Measurements from ENCODE around the gene MRTFB. TPM values are rescaled to one million over a fixed set of nuclear protein-coding genes. Genes with fewer than 3 reads are reported as not detected.
"Not testable (repeated sequence)": the region's sequence is repeated elsewhere in the genome, so short reads cannot be mapped to it uniquely, and the experiment has no call there.

The MRTFB gene
- total RNA-seq, 1 donor from 2014 or later, result 31.8 TPM

DNA sequence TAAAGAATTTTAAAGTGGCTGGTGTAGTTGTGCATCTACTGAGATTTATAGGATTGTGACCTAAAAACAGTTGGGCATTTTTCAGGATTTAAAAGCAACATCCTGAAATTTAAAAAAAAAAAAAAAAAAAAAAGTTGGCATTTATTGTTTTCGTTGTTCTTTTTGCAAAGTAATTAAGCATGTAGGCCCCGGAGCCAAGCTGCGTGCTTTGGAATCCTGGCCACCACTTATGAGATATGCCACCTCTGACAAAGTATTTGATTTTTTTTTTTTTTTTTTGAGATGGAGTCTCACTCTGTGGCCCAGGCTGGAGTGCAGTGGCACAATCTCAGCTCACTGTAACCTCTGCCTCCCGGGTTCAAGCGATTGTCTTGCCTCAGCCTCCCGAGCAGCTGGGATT, 112.8 kb downstream of the MRTFB start:
- DNase-seq (ENCODE audit: low spot score), result not testable (repeated sequence)

DNA sequence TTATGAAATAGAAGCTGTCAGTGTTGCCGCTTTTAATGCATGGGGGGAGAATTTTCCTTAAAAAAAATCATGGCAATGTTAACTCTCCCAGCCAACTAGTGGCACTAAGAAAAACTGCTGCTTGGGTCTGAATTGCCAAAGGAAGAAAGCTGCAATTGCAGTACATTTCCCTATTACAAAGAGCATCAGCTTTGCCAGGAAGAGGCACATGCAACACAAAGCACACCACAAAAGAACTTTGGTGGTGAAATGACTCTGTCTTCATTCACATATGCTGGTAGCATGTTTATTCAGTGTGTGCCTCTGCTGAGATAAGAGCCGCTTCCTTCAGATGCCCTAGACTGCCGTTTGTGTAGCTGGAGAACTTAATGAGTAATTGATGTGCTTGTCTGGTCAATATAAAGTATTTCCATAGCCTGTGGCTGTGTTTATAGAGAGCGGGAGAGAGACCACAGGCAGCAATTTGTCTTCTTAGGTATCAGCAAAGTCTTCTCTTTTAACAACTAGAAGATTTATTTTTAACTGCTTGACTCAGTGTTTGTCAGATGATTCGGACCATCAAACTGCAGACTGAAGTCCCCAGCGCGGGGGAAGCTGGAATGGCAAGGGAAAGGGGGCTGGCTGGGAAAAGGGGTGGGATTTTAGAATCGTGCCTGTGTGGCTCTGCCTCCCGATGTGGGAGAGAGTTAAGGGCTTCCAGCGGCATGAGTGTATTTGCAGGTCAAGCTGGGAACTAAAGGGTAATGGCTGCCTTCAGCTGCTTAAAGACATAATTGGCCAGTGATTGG, 115.1 kb downstream of the MRTFB start:
- DNase-seq (ENCODE audit: low spot score), result peak; percentile 89

DNA sequence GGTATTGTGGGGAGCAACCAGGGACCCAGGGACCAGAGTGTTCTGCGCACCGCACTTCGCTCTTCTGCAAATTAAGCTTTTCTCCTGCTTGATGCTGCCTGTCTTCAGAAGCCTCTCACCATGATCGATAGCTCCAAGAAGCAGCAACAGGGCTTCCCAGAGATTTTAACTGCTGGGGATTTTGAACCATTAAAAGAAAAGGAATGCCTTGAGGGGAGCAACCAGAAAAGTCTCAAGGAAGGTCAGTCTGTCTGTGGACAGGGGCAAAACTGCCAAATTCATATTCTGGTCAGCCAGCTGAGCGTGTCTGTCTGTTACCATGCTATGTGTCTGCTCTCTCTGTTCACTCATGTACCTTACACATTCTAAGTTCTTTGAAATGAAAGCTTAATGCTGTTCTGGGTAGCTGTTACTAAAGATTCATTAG, 115.7 kb downstream of the MRTFB start:
- peak; percentile 58 for DNase-seq (ENCODE audit: low spot score)

DNA sequence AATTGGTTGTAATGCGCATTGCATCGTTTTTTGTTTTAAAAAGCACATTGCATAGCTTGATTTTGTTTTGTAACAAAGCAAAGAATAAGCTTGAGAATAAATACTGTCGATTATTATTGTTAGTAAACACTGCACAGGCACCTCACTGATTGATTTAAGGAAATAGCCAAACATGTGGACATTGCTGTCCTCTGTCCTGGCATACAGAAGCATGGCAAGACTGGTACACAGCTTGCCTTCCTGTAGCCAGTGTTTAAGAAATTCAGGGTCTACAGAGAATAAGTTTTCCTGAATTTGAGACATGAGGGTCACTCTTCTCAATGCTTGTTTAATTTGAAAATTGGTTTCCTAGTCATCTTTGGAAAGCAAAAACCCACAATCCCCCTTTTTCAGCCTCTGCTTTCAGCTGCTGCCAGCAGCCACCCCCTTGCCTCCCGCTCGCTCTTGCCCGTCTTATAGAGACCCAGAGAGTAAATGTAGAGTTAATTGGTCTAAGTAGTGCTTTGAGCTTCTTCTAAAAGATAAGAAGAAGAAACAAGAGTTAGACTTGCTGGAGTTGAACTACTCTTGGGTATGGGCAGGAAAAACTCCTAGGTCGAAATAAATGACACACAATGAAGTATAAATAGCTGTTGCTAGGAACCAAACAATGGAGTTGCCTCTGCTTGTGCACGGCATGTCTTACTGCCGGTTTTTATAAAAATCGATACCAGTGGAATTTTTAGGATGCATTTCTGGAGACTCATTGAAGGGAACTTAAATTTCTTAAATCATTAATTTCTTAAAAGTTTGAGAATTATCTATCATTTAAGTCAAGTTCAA, 116.6 kb downstream of the MRTFB start:
- no peak for DNase-seq (ENCODE audit: low spot score)

DNA sequence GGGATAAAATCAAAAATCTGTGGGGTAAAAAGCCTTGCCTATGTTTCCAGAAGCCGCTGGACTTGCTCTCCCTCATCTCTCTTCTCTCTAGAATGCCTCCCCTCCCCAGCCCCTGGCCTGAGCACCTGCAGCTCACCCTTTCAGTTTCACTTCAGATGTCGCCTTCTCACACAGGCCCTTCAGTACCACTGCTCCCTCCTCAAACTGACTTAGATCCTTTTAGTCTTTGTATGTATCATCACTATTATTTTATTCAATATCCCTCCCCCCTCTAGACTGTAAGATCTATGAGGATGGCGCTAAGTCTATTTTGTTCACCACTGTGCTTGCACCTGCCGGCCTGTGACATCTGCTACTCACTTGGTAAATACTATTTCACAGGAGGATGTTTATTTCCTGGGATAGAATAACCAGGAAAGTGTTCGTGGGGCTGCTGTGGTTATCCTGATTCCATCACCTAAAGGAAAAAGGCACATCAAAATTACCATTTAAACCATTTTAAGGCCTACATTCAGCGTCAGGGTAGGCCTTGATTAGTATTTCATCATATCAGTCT, 122.3 kb downstream of the MRTFB start:
- DNase-seq (ENCODE audit: low spot score), result no peak

DNA sequence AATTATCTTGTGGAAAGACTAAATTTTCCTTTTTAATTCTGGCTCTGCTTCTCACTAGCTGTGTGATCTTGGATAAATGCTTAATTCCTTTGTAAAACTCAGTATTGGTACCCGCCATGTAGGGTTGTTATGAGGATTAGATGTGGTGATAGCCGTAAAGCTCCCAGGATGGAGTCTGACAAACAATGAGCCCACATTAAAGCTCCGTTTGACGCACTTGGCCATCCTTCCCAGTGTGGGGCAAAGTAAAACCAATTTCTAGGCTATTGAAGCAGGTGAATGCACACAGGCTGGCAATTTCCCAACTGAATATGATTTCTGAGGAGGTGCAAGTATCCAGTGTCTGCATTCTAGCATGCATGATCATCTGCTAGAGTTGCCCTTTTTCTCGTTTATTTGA, 123.6 kb downstream of the MRTFB start:
- no peak for DNase-seq (ENCODE audit: low spot score)

DNA sequence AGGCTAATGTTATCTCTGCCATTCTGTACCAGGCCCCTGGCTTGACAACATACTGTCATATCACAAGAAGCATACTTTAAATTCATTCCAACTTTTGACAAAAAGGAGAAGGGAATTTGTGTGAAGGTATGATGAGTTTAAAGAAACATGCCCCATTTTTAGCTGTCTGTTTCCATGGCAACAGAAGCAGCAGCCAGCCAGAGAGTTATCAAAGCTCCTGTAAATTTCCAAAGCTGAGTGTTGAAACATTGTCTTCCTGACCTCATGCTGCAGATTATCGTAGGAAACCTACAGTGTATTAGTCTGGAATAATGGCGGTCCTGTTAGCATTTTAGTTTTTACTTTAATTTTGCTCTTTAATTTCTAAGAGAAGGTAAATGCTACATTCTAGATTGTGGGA, 124.9 kb downstream of the MRTFB start:
- peak; percentile 33 for DNase-seq (ENCODE audit: low spot score)

DNA sequence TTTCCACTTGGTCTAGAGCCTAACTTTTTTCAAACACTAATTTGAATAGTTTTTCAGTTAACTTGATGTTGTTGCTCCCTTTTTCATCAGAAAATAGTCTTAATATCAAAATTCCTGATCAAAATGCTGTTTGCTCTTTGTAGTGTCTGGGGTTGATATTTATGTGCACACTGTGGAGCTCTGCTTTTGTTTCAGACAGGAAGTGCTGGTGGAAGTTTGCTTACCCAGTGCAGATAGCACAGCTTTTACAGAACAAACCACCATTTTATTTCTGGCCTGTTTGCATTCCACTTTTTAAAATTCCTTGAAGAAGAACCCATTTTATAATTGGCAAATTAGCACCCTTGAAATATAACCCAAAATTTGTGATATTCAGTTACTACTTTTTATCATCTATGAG, 125.4 kb downstream of the MRTFB start:
- no peak for DNase-seq (ENCODE audit: low spot score)

DNA sequence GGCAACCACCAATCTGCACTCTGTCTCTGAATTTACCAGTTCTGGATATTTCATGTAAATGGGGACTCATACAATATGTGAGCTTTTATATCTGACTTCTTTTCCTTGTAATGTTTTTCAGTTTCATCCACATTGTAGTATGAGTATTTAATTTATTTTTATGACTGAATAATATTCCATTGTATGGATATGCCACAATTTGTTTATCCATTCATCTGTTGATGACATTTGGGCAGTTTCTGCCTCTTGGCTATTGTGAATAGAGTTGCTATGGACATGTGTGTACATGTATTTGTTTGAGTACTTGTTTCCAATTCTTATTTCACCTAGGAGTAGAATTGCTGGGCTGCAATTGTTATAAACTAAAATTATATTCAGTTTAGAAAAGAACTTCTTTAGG, 126.9 kb downstream of the MRTFB start:
- DNase-seq (ENCODE audit: low spot score), result no peak

DNA sequence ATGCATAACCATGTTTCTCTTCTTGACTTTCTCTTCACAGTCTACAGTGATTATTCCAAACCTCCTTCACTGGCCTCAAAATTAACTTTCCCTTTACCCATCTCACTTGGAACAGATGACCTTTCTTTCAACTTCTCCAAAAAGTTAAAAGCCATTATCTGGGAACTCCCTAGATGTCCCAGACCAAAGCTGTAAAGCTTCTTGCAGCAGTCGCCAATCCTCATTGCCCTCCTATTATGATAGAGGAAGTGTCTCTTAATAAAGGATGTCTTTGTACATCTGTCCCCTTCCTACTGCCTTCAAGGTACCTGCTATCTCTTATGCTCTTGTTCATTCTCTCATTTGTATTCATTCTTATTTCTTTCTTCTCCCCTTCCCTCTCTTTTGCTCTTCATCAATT, 127.5 kb downstream of the MRTFB start:
- DNase-seq (ENCODE audit: low spot score), result no peak

DNA sequence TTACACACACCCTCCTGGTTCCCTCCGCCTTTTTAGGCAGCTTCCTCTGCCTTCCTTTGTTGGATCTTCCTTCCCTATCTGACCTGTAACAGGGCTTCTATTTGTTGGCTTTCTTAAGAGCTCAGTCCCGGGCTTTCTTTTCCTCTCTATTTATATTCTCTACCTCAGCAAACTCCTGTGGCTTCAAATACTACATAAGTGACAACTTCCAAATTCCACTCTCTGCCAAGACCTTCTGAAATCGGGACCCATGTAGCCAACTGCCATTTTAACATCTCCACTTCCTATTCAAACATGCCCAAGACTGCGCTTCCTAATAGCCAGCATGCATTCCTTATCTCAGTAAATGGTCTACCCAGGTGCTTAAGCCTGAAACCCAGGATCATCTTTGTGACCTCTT, 128.1 kb downstream of the MRTFB start:
- DNase-seq (ENCODE audit: low spot score), result no peak

DNA sequence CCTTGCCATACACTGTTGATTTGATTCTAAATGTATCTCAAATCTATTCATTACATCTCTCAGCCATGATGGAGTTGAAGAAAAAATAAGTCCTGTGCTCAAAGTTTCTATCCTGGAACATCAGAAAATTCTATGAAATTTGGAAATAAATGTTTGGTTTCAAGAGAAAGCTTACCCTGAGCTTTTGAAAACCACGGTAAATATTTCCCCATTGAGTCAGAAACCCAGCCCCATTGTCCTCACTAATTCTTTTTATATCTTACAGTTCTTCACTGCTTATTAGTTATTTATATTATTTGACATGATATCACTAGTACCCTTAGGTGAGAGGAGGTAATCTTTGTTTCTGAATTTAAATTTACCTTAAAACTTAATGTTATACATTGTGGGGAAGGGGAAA, 128.5 kb downstream of the MRTFB start:
- DNase-seq (ENCODE audit: low spot score), result no peak

DNA sequence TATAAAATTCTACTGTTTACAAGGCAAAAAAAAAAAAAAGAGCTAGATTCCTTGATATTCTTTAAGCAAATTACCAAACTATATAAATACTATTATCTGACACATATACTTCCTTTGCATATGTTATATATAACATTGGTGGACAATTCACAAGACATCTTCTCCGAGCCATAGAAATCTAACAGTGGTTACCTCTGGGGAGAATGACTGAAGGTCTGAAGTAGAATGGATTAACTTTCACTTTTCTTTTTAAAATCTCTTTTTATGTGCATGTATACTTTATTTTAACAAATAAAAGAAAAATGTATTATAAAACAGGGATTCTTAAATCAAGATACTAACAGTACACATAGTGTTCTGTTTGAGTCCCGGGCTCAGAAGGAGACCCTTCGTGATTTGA, 131.0 kb downstream of the MRTFB start:
- no peak for DNase-seq (ENCODE audit: low spot score)

DNA sequence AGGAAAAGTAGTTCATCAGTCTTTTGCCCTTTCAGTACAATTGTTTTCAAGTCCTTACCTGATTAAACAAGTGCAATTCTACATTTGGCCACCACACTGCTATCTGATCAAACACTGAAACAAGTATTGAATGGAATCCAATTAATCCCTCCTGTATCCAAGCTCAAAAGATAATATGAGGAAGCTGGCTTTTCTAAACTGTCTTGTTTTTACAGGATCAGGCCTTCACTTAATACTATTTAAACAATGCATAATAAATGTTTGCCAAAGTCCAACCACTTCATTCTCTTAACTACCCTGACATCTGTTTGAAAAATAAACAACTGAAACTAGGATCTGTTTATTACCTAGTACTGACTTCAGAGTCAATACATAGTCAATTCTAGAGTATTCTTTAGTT, 131.6 kb downstream of the MRTFB start:
- DNase-seq (ENCODE audit: low spot score), result no peak

DNA sequence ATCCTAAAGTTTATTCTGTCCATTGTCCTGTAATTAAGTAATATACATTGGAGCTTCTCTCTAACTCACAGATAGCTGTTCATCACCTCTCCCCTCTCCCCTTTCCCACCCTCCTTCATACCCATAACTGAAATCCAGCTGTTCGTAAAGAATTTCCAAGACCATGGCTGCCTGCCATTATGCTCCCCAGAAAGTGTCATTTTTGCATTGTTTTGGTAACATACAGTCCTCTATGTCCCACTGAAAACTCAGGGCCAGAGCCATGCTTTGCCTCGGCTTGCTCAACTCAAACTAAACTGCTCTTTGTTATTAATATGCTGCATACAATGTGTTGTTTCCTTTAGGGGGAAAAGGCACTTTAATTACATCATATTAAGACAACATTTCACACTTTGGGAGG, 132.0 kb downstream of the MRTFB start:
- peak; percentile 10 for DNase-seq (ENCODE audit: low spot score)

DNA sequence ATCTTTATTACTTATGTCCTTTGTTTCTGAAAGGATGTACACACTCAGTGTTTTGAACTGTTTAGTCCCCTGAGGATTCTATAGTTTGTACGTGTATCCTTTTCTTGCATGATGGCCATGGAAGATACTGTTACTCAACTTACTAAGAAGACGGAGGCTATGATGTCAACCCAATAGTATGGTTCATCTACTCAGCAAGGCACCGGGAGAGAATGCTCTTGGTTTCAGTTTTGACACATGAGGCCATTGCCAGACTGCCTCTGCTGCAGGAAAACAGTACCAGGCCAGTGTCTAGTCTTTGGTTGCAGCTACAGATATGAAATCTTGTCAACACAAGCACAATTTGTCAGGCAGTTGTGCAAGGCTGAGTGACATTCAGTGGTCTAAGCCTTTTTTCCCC, 134.5 kb downstream of the MRTFB start:
- no peak for DNase-seq (ENCODE audit: low spot score)

DNA sequence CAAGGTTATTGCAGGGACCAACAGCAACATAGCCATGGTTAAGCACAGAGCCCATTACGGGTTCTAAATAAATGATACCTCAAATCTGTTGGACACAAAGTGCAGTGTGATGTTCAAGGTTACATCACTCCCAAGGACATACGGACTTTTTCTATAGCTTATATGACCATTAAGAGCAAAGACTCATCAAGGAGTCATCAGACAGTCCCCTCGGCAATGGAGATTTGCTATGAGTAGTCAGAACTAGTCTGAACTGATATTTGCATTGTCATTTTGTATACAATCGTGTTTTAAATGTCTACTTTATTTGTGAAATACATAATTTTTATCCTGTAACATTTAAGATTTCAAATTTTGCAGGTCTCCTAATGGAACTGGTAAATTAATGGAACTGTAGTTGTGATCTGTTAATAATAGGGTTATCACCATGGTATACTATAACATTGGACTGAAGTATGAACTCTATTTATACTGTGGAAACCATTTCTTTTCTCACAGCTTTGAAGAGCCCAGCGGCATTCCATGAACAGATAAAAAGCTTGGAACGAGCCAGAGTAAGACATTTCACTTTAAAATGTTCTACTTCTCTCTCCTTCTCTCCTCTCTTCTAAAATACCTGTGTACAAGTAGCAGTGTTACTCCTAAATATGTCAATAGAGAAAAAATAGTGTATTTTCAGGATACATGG, 140.9 kb downstream of the MRTFB start:
- no peak for DNase-seq (ENCODE audit: low spot score)

DNA sequence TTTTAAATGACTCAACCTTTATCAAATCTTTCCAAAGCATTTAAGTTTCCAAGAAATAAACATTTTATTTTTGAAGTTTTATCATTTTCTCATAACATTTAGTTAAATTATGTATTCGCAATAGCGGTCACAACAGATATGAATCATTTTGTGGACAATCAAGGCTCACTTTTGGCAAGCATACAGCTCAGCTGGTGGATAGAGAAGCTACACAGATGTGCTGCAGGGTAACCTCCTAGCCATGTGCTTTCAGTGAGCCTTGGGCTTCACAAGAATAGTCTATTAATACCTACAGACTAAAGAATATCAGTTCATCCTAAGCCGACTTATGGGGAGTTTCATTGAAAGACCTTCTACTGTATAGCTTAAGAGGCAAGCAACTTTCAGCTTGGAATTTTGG, 144.8 kb downstream of the MRTFB start:
- no peak for DNase-seq (ENCODE audit: low spot score)

DNA sequence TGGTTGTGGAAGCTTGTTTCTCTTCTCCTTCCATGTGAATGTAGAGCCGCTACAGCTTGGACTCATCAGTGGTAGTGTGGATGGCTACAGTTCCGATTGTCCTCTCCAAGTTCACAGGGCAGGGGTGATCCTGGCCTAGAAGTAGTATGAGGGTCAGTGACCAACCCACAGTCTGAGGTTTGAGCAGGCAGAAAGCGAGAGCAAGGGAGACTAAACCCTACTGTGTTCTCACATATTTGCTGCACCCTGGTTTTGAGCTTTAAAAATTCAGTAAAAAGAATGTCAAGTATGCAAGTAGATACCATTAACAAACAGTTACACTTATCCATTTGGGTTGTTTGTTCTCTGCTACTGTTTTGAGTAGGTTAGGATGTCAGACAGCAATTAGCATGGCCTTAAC, 148.9 kb downstream of the MRTFB start:
- no peak for DNase-seq (ENCODE audit: low spot score)

DNA sequence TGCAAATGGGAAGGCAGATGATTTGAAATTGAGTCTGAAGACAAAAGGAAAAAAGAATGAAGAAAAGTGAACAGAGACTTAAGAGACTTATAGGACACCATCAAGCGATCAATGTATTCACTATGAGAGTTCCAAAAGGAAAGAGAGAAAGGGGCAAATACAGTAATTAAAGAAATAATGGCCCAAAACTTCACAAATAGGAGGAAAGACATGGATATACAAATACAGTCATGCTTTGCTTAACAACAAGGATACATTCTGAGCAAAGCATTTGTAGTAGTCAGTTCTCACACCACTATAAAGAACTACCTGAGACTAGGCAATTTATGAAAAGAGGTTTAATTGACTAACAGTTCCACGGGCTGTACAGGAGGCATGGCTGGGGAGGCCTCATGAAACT, 152.5 kb downstream of the MRTFB start:
- DNase-seq (ENCODE audit: low spot score), result no peak

DNA sequence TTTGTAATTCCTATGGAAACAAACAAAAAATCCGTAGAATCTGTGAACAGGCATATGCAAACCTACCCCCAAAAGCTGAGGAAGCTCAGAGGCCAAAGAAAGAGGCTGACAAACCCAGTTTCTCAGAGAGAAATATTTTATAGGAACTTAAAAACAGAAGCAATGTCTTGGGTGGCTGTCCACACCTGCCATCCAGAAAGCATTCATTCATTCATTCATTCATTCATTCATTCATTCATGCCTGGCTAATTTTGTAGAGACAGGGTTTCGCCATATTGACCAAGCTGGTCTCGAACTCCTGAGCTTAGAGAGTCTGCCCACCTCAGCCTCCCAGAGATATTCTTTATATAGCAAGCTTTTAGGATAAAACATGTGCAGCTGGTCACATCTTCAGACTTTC, 154.3 kb downstream of the MRTFB start:
- no peak for DNase-seq (ENCODE audit: low spot score)
